IMR-90 (cell line): ENCODE measurements around the gene KRTAP4-8. TPM values are rescaled to one million over a fixed set of nuclear protein-coding genes. Genes with fewer than 3 reads are reported as not detected.
A peak's percentile ranks its signal among the peaks of the same experiment; 100 is the strongest.

ENCODE experiments used
- ATAC-seq: fragments of 200-7000 bp; cut with Tn5 transposase; 2 replicates; pipeline ENCODE4 v1.9.1; 2020; ENCODE audit warnings: low read depth, mild to moderate bottlenecking, moderate library complexity
- BruUV-seq: library from RNA; stranded (reverse); fragments of 400-500 nt; replicated peaks from 2 replicates; lab custom pipeline; 2021; lab: Mats Ljungman, UMichigan
- CTCF ChIA-PET: fragments of 300-600 bp; formaldehyde crosslinking; extraction: SDS; loops from one replicate; lab custom pipeline; 2021; ENCODE audit warnings: antibody characterized with exemption; lab: Yijun Ruan, JAX
- POLR2A ChIA-PET: fragments of 300-600 bp; sonication (Branson Sonifier 250); formaldehyde crosslinking; loops from one replicate; lab custom pipeline; 2022; ENCODE audit warnings: antibody characterized with exemption; ENCODE audit not compliant: unreplicated experiment; lab: Charles Lee
- DNase-seq: peaks from one replicate; pipeline ENCODE4 v3.0.0; 2013
- H2AFZ ChIP-seq: replicated peaks from 2 replicates; pipeline ENCODE3; 2013; ENCODE audit warnings: low read length, mild to moderate bottlenecking; ENCODE audit not compliant: poor library complexity
- H2AK5ac ChIP-seq: 2 replicates; pipeline ENCODE4 v1.6.1; 2013; ENCODE audit warnings: low read depth, low read length, inconsistent platforms
- H2AK9ac ChIP-seq: replicated peaks from 2 replicates; pipeline ENCODE3; 2013; ENCODE audit warnings: mild to moderate bottlenecking, low read depth, low read length, moderate library complexity; ENCODE audit not compliant: poor library complexity
- H2BK120ac ChIP-seq: 2 replicates; pipeline ENCODE4 v1.6.1; 2013; ENCODE audit warnings: low read depth, low read length, inconsistent platforms
- H2BK15ac ChIP-seq: 3 replicates; pipeline ENCODE4 v1.6.1; 2013; ENCODE audit warnings: low read depth, low read length, inconsistent platforms
- H2BK20ac ChIP-seq: 2 replicates; pipeline ENCODE4 v1.6.1; 2013; ENCODE audit warnings: low read depth, mild to moderate bottlenecking, inconsistent platforms, low read length, moderate library complexity
- H2BK5ac ChIP-seq: 2 replicates; pipeline ENCODE4 v1.6.1; 2013; ENCODE audit warnings: mild to moderate bottlenecking, low read depth, low read length, inconsistent platforms; ENCODE audit not compliant: poor library complexity, severe bottlenecking
- H3K14ac ChIP-seq: replicated peaks from 2 replicates; pipeline ENCODE4 v1.6.1; 2013; ENCODE audit warnings: low read depth, low read length, inconsistent platforms
- H3K18ac ChIP-seq: 2 replicates; pipeline ENCODE4 v1.6.1; 2013; ENCODE audit warnings: low read depth, low read length, control low read depth
- H3K23ac ChIP-seq: 2 replicates; pipeline ENCODE4 v1.6.1; 2013; ENCODE audit warnings: low read depth, low read length, inconsistent platforms
- H3K27ac ChIP-seq: 2 replicates; pipeline ENCODE4 v1.5.1; 2013; ENCODE audit warnings: mild to moderate bottlenecking, control low read depth, low read length; ENCODE audit not compliant: insufficient read depth
- H3K27me3 ChIP-seq: 2 replicates; pipeline ENCODE4 v1.6.1; 2013; ENCODE audit warnings: low read length; ENCODE audit not compliant: control insufficient read depth, insufficient read depth
- H3K36me3 ChIP-seq: 2 replicates; pipeline ENCODE4 v1.6.1; 2013; ENCODE audit warnings: low read length, mixed read lengths; ENCODE audit not compliant: control insufficient read depth, insufficient read depth
- H3K4ac ChIP-seq: 2 replicates; pipeline ENCODE4 v1.6.1; 2013; ENCODE audit warnings: low read depth, low read length, inconsistent platforms
- H3K4me1 ChIP-seq: 2 replicates; pipeline ENCODE4 v1.6.1; 2013; ENCODE audit warnings: low read length, mixed read lengths; ENCODE audit not compliant: control insufficient read depth, insufficient read depth
- H3K4me2 ChIP-seq: 2 replicates; pipeline ENCODE4 v1.6.1; 2013; ENCODE audit warnings: low read depth, mild to moderate bottlenecking, control low read depth, low read length, moderate library complexity
- H3K4me3 ChIP-seq: 2 replicates; pipeline ENCODE4 v1.5.1; 2013; ENCODE audit warnings: low read depth, mild to moderate bottlenecking, control low read depth, low read length, moderate library complexity; ENCODE audit not compliant: insufficient read depth
- H3K56ac ChIP-seq: 2 replicates; pipeline ENCODE4 v1.6.1; 2013; ENCODE audit warnings: low read length, inconsistent platforms; ENCODE audit not compliant: insufficient read depth; ENCODE audit errors: extremely low read depth
- H3K79me1 ChIP-seq, 2 experiments: 2 replicates each; pipeline ENCODE4 v1.6.1; 2013; ENCODE audit warnings: low read length in 2 of 2, inconsistent platforms in 1 of 2, low read depth in 1 of 2
- H3K9ac ChIP-seq: 2 replicates; pipeline ENCODE4 v1.6.1; 2013; ENCODE audit warnings: low read depth, low read length, control low read depth
- H3K9me1 ChIP-seq: 2 replicates; pipeline ENCODE4 v1.6.1; 2013; ENCODE audit warnings: low read length, inconsistent platforms; ENCODE audit not compliant: insufficient read depth
- H3K9me3 ChIP-seq: 2 replicates; pipeline ENCODE4 v1.6.1; 2013; ENCODE audit warnings: low read length; ENCODE audit not compliant: control insufficient read depth, insufficient read depth
- H4K20me1 ChIP-seq: 2 replicates; pipeline ENCODE4 v1.6.1; 2013; ENCODE audit warnings: low read length, inconsistent platforms; ENCODE audit not compliant: insufficient read depth
- H4K5ac ChIP-seq: 2 replicates; pipeline ENCODE4 v1.6.1; 2013; ENCODE audit warnings: mild to moderate bottlenecking, low read depth, low read length, control low read depth
- H4K8ac ChIP-seq, 2 experiments: 2 replicates each; pipeline ENCODE4 v1.6.1; 2013; ENCODE audit warnings: low read depth in 2 of 2, low read length in 2 of 2, control low read depth in 1 of 2, inconsistent platforms in 1 of 2
- H4K91ac ChIP-seq: 2 replicates; pipeline ENCODE4 v1.6.1; 2013; ENCODE audit warnings: low read depth, low read length, inconsistent platforms; ENCODE audit not compliant: insufficient read depth
- BHLHE40 ChIP-seq: fragments of 150-350 bp; IDR thresholded peaks from 2 replicates; pipeline ENCODE4 v1.6.1; 2016; ENCODE audit warnings: mild to moderate bottlenecking, low read depth, low read length
- NFE2L2 ChIP-seq: fragments of 150-350 bp; IDR thresholded peaks from 2 replicates; pipeline ENCODE4 v1.6.1; 2016; ENCODE audit warnings: low read depth, mild to moderate bottlenecking, low read length
- POLR2A ChIP-seq: IDR thresholded peaks from 2 replicates; pipeline ENCODE4 v1.6.1; 2012; ENCODE audit warnings: mild to moderate bottlenecking, low read depth, low read length
- WGBS, 2 experiments: methylation state at CpG; one replicate each; pipeline versions ENCODE4 v1.1.5 to v1.1.7; 2013; ENCODE audit warnings: missing lambda C conversion rate in 2 of 2; ENCODE audit not compliant: insufficient read length in 1 of 2; ENCODE audit errors: extremely low coverage in 2 of 2; 5-methylcytosine and 5-hydroxymethylcytosine counted together
- dilution Hi-C: fragments of 300-500 bp; cut with HindIII; formaldehyde crosslinking; loops from one replicate; pipeline ENCODE4 v1.14.3; 2018; ENCODE audit warnings: low sequenced_read_pairs; ENCODE audit not compliant: unreplicated experiment
- in situ Hi-C: fragments of 300-500 bp; cut with MboI; formaldehyde crosslinking; loops from 3 replicates; pipeline ENCODE4 v1.14.3; 2019; ENCODE audit warnings: low sequenced_read_pairs, inconsistent platforms, mixed read lengths
- intact Hi-C: fragments of 100-400 bp; cut with micrococcal nuclease; formaldehyde crosslinking; loops from 2 replicates; pipeline ENCODE4 v1.10.0; 2022
- polyA plus RNA-seq, 3 experiments: library from polyadenylated mRNA; depleted of rRNA; stranded (reverse); fragments of >200 nt; gene quantifications; 2 replicates each; pipeline ENCODE4 v1.2.3, GENCODE V29; 2012; ENCODE audit warnings: low replicate concordance in 1 of 3
- total RNA-seq: library from RNA; depleted of rRNA; stranded (reverse); fragments of >200 nt; gene quantifications from 2 replicates; pipeline ENCODE4 v1.2.3, GENCODE V29; 2012

The KRTAP4-8 gene
- total and polyA plus RNA-seq, 2 of the 4 experiments (the other 2 are of a cell fraction): not detected

DNA sequence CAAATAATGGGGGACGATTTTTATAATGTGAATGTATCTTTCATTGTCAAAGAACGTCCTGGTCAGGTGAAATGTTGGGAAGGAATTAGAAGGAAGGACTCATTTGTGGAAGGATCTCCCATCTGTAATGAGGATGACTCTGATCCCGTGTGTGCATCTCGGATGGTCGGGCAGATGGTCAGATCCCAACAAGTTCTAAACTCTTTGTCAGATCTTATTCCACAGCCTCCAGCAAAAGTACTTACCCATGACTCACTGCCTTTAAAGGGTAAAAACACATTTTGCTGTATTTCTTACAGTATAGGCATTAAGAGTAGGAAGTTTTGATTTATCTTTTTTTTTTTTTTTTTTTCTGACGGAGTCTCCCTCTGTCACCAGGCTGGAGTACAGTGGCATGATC is 539 bp upstream of the KRTAP4-8 start:
- 0 out of 3 replicates have a peak overlapping the region, but pooled peaks have one; percentile 18 for H2BK15ac ChIP-seq
- intact Hi-C loops (no loop called here), in situ Hi-C loops (no loop called here), dilution Hi-C loops (no loop called here)
- ChIA-PET CTCF (no interaction called here), POLR2A (no interaction called here)
- WGBS, 2 experiments: no CpG with 5 or more reads among the region's 6 CpGs
- H3K9ac ChIP-seq: no peak overlapping the region
- H3K23ac ChIP-seq: peak overlapping the region; percentile 79; the same call in 1 of the 2 replicates
- no peaks in the 10 kb centered on the region for H3K79me1 ChIP-seq
- H3K27ac ChIP-seq: no peak overlapping the region
- no peak overlapping the region for H3K4me2 ChIP-seq
- BruUV-seq: no TSS peak
- H3K4me3 ChIP-seq: no peak overlapping the region
- peaks cover 6% of the 10 kb centered on the region for H3K9me1 ChIP-seq
- H4K91ac ChIP-seq: peak overlapping the region; percentile 68
- peak; percentile 68 for DNase-seq
- peak overlapping the region; percentile 95 for H2BK20ac ChIP-seq
- no peak for TF ChIP-seq NFE2L2
- TF ChIP-seq POLR2A: no peak
- TF ChIP-seq BHLHE40: 0 out of 2 replicates have a peak, but pooled peaks have one; percentile 13
- peak overlapping the region; percentile 86 for H2BK120ac ChIP-seq
- H4K8ac ChIP-seq: peak overlapping the region; percentile 32 to 53
- H3K4ac ChIP-seq: peak overlapping the region; percentile 94
- no peaks in the 10 kb centered on the region for H3K9me3 ChIP-seq
- H3K27me3 ChIP-seq: no peaks in the 10 kb centered on the region
- H4K5ac ChIP-seq: peak overlapping the region; percentile 0; the same call in 1 of the 2 replicates
- peaks cover 4% of the 10 kb centered on the region; the same call in 1 of the 2 replicates for H3K4me1 ChIP-seq
- H3K18ac ChIP-seq: peak overlapping the region; percentile 76; the same call in 1 of the 2 replicates
- H3K56ac ChIP-seq: no peak overlapping the region
- peak overlapping the region; percentile 85 for H3K14ac ChIP-seq
- peak overlapping the region; percentile 95 for H2BK5ac ChIP-seq
- no peak overlapping the region for H2AK9ac ChIP-seq
- no peaks in the 10 kb centered on the region for H4K20me1 ChIP-seq
- no peaks in the 10 kb centered on the region for H3K36me3 ChIP-seq
- peak overlapping the region; percentile 86 for H2AK5ac ChIP-seq
- ATAC-seq: peak; percentile 59
- no peak overlapping the region for H2AFZ ChIP-seq
